ENCODE measurements around the gene CERS2.

The CERS2 gene

GRCh38 chr1:150974580-150975478, at the start of gene CERS2:
Gene CERS2 (minus strand): TSS chr1:150974835. CDS start chr1:150969090, 5,745 bp downstream.
- DNase-seq = peak; percentile 74

GRCh38 chr1:151013518-151013917, 38.9 kb upstream of the CERS2 start:
- no peak for DNase-seq

GRCh38 chr1:151012684-151013471, 38.2 kb upstream of the CERS2 start:
- no peak for DNase-seq

- DNase-seq = no peak
Observed at GRCh38 chr1:151011154-151011850, 36.7 kb upstream of the CERS2 start.

- DNase-seq = no peak
Observed at GRCh38 chr1:151010346-151010726, 35.7 kb upstream of the CERS2 start.

- no peak for DNase-seq
Observed at GRCh38 chr1:151009674-151010345, 35.2 kb upstream of the CERS2 start.

GRCh38 chr1:151009206-151009587, 34.6 kb upstream of the CERS2 start:
- no peak for DNase-seq

GRCh38 chr1:151008244-151009205, 33.9 kb upstream of the CERS2 start, which contains the start of gene PRUNE1:
Gene PRUNE1 (plus strand): TSS chr1:151008449. CDS start chr1:151008633, 184 bp downstream.
- peak; percentile 97 for DNase-seq

- no peak for DNase-seq
Observed at GRCh38 chr1:151007853-151008243, 33.2 kb upstream of the CERS2 start.

- DNase-seq = peak; percentile 26
Observed at GRCh38 chr1:151006327-151007052, 31.9 kb upstream of the CERS2 start, which contains the start of gene MINDY1. Gene MINDY1 (minus strand): TSS chr1:151006902. CDS start chr1:151002617, 4,285 bp downstream.

GRCh38 chr1:151005729-151006319, 31.2 kb upstream of the CERS2 start:
- no peak for DNase-seq

- no peak for DNase-seq
Observed at GRCh38 chr1:151003180-151003579, 28.5 kb upstream of the CERS2 start.

- no peak for DNase-seq
Observed at GRCh38 chr1:151002611-151003010, 28.0 kb upstream of the CERS2 start.

GRCh38 chr1:151002051-151002450, 27.4 kb upstream of the CERS2 start:
- no peak for DNase-seq

GRCh38 chr1:151001602-151002001, 27.0 kb upstream of the CERS2 start:
- no peak for DNase-seq

- DNase-seq = no peak
Observed at GRCh38 chr1:151000408-151000807, 25.8 kb upstream of the CERS2 start.

- DNase-seq = no peak
Observed at GRCh38 chr1:150999926-151000325, 25.3 kb upstream of the CERS2 start.

- no peak for DNase-seq
Observed at GRCh38 chr1:150999051-150999674, 24.5 kb upstream of the CERS2 start.

GRCh38 chr1:150997949-150998348, 23.3 kb upstream of the CERS2 start:
- DNase-seq = no peak

All from stimulated activated CD4-positive, alpha-beta T cell treated with anti-CD3 and anti-CD28 coated beads, Interleukin-4, amount 100 ng/mL, for 1 hour (primary cell).